Measurements from ENCODE around the gene DERL3.
A peak's percentile ranks its signal among the peaks of the same experiment; 100 is the strongest.

Gene DERL3

GRCh38 chr22:23801886-23802377 is 36.9 kb downstream of the DERL3 start:
- no peak for DNase-seq (ENCODE audit: low read depth in 2 of 2)

DNA sequence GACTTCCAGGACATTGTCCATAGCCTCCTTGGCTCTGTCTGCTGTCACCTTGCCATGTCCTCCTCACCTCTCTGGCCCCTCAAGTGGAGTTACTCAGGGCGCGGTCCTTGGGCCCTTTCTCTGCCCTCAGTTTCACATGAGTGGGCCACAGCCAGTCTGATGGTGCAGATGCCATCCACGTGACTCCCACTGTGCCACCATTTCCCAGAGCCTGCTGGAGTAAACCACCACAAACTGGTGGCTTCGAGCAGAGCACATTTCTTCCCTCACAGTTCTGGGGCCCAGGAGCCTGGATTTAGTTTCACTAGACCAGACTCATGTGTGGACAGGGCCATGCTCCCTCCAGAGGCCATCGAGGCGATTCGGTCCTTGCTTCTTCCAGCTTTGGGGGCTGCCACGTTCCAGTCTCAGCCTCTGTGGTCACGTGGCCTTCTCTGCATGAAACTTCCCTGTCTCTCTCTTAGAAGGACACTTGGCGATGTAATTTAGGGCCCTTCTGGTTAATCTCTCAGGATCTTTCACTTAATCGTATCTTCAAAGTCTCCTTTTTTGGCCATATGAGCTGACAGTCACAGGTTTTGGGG is 37.5 kb downstream of the DERL3 start:
- no peak for DNase-seq (ENCODE audit: low read depth in 2 of 2)

DNA sequence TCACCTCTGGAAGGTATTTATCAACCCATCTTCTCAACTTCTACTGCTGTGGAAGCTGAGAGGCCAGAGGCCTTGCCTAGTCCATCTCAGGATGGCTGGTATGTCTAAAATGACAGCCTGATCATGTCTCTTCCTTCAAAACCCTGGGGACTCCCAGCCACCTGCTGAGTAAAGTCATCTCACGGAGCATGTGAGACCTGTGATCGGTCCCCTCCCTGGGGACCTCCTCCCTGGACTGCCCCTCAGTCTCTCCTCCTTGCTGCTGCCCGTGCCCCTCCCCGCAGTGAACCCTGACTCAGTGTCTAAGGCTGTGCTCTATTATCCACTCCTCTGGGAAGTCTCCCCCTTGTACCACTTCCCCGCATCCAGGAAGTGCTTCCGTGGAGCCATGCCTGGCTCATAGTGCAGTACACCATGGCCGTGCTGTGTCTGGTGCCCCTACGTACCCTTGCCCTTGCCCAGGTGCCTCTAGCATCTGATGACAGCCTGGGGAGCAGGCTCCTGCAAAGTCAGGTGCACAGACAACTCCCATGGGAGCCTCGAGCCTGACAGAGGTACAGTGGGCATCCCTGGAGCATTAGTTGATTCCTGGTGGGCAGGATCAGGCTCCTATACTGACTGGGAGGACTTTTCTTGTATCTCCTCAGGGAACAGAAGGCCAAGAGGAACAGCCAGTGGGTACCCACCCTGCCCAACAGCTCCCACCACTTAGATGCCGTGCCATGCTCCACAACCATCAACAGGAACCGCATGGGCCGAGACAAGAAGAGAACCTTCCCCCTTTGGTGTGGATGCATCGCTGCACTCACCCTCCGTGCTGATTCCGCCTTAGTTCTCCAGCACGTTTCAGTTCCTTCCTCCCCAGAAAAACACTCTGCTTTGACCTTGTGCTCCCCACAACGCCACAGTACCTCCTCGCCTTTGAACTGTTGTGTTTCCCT is 38.2 kb downstream of the DERL3 start:
- DNase-seq (ENCODE audit: low read depth in 2 of 2): no peak

DNA sequence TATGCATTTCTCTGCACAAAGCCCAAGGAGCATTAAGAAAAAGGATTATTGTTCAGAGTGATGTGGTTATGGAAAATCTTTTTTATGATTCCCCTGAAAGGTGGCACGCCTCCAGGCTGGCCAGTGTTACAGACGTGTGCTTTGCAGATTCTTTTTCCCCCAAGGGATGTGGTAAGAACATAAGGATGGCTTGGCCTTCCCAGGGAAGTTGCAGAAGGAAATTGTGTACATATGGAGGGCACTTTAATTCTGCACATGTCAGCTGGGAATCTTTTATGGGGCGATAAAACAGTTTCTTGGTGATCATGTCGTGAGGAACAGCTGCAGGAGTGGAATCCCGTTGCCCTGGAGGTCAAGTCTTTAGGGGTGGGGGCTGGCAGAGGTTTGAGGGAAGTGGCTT is 42.3 kb downstream of the DERL3 start:
- DNase-seq (ENCODE audit: low read depth in 2 of 2): no peak

- no peak for DNase-seq (ENCODE audit: low read depth in 2 of 2)
Measured at GRCh38 chr22:23793326-23793725, 45.5 kb downstream of the DERL3 start.

DNA sequence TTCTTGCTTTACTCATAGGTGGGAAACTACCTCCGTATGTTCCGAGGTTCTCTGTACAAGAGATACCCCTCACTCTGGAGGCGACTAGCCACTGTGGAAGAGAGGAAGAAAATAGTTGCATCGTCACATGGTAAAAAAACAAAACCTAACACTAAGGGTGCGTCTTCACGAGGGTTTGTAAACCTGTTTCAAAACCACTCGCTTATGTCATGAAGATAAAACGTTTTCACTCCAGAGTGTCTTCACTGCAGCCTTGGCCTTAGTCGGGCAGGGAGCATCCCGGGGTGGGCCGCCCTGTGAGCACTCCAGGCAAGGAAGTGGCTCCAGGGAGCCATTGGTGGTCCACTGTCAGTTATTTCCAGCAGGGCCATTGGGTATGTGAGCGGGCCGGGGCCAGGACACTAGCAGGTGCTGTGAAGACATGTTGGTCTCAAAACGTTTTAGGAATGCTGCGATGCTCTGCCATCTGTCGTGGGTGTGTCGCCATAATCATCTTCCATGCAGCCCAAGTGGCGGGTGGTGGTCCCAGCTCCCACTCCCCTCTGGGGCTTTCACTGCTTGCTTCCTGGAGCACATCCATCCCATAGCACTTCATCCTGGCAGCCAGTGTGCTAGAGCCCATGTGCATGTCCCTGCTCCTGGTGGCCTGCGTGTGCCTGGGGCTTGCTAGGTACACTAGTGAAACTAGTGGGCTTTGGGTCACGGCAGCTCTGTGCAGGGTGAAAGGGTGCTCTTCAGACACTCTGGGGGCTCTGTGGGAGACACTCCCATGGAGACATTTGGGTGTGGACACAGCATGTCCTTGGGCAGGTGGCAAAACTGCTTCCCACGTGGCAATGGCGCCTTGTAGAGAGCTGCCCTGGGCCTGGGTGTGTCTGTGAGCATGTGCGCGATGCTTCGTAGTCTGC is 46.8 kb downstream of the DERL3 start:
- DNase-seq (ENCODE audit: low read depth in 2 of 2): no peak

DNA sequence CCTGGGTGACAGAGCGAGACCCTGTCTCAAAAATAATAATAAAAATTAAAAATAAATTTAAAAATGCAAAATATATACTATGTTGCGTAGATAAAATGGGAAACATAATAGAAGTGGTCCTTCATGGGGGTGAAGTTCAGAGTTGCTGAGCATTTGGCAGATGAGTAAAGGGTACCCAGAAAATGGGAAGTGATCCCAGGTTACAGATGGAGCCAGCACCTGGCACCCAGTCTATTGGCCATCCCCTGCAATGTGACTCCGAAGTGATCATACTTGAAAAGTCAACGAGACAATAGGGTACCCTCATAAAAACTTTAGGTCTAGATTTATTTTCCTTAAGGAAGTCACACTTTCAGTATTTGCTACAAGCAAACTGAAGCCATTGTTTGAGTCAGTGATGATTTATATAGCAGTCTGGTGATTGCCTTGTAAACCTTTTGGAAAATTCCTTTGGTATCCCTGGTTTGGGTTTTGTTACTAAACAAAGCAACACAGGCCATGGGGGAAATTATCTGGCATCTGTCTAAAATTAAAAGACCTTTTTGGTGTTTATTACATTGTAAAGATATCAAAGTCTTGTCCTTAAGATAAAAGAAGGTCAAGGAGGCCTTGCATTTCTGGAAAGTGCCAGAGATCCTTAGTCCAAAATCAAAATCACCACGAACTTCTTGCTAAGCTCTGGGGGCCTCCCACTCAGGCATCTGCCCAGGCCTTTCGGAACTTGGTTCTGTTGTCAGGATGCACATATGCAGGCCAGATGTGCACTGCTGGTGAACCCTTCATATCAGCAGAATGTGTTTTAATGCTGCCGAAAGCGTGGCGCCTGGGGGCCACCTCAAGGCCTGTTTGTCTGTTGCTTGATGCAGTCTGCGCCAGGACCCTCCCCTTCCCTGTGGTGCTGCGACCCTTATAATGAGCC is 47.7 kb downstream of the DERL3 start:
- DNase-seq (ENCODE audit: low read depth in 2 of 2): no peak

- DNase-seq (ENCODE audit: low read depth in 2 of 2): no peak
Measured at GRCh38 chr22:23789638-23790037, 49.2 kb downstream of the DERL3 start.

GRCh38 chr22:23789121-23789520 is 49.7 kb downstream of the DERL3 start:
- DNase-seq (ENCODE audit: low read depth in 2 of 2): no peak

- DNase-seq (ENCODE audit: low read depth in 2 of 2): no peak
Measured at GRCh38 chr22:23787910-23788309, 50.9 kb downstream of the DERL3 start.

DNA sequence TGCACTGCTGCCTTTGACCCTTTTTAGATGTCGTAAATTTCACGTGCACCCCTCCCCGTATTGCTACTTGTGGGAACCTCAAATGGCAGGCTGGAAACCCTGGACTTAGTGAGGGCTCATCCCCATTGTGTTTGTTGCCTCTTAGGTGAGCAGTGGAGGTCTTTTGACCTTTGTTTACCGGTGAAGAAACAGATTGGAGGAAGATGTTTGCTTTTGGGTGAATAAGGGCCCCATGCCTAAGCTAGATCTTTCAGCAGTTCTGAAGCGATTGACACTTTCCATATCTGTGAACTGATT is 51.3 kb downstream of the DERL3 start:
- no peak for DNase-seq (ENCODE audit: low read depth in 2 of 2)

- DNase-seq (ENCODE audit: low read depth in 2 of 2): peak; percentile 83 to 86
Measured at GRCh38 chr22:23786752-23787599, 51.8 kb downstream of the DERL3 start, which contains the start of gene SMARCB1. Gene SMARCB1 (plus strand): TSS chr22:23786966. CDS start chr22:23787170, 204 bp downstream.

GRCh38 chr22:23786261-23786710 is 52.5 kb downstream of the DERL3 start:
- no peak for DNase-seq (ENCODE audit: low read depth in 2 of 2)
